HG03108 (cell line): ENCODE data around the gene MGAT4A.
"Not testable (repeated sequence)": the region's sequence is repeated elsewhere in the genome, so short reads cannot be mapped to it uniquely, and the experiment has no call there.

ENCODE experiments used
- ATAC-seq: cut with Tn5 transposase; IDR thresholded peaks from one replicate; pipeline ENCODE4 v1.9.1; 2021; ENCODE audit warnings: moderate library complexity; ENCODE audit not compliant: unreplicated experiment

Gene MGAT4A

DNA sequence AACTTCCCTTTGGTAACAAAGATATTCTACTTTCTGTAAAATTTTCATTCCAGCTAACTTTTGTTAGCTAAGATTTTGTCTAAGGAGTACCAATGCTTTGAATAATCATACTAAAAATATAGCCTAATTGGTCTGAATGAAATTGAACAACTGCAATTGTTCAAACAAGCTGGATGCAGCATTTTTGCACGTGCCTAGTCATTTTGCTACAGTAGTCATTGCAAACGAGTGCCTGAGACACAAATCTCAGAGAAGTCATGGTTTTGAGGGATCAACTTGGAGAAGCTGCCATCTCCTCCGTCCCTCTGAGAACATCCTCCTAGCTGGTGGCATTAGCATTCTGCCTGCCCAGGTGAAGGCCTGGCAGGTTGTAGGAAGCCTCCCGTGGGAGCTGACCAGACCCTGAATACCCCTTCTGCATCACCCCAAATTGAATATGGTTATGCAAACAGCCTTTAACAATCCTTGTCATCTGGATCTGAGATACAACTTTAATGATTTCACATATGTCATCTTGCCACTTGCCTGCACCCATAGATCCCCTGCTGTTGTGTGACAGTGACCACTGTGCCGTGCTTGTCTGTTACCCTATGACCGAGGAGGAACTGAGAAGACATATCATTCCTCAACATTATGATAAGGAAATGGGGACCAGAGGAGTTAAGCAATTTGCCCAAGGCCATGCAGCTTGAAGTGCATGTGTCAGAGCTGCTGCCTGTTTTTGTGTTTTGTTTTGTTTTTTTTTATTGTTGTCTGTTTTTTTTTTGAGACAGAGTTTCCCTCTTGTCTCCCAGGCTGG is 29.1 kb upstream of the MGAT4A start:
- ATAC-seq = no peak

DNA sequence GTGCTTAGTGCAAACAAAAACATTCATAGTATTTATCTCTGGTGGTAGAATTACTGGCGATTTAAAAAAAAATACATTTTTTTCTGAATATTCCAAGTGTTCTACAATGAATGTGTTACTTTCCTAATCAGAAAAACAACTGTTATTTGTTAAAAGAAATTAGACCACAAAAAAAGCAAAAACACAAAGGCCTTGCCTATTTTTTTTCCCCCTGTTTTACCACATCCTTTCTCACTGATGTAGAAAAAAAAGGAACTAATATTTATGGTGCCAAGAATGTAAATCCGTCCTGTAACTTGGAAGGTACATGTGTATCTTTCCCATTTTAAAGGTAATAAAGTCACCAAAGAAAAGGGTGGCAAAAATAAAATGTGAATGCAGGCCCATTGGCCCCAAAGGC is 28.4 kb upstream of the MGAT4A start:
- ATAC-seq = no peak

DNA sequence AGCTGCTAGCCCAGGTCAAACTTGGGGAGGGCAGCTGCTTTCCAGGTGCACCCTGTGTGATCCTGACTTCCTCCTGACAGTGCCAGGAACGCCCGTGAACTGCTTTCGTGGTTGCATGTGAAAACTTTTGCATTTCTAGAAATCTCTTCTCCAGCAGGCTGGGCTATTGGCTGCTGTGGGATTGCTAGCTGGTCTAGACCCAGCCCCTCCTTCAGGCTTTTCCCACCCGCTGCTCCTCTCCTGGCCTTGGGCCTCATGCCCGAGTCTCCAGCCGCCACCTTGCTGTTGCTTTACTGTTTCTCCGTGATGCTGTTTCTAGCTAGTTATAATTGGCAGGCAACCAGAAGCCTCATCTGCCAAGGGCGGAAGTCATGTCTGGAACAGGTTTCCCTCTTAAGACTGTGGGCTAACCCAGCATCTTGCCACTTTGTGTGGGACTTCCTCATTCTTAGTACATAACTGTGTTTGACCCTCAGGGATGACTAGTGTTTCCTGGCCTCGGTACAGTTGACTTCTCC is 27.0 kb upstream of the MGAT4A start:
- ATAC-seq = peak; percentile 85

DNA sequence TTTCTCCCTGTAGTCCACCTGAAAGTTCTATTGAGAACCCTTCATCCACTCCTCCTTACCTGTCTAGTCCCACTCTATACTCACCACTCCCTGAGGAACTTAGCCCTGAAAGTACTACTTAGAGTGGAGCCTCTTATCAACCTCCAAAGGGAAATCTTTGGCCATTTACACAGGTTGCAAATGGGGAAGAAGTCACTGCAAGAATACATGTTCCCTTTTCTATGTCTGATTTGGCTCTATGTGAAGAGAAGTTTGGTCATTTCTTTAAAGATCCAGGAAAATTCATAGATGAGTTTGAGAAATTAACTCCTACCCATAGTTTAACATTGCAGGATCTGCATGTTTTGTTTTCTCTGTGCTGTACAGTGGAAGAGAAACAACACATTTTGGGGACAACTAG is 22.9 kb upstream of the MGAT4A start:
- no peak for ATAC-seq

DNA sequence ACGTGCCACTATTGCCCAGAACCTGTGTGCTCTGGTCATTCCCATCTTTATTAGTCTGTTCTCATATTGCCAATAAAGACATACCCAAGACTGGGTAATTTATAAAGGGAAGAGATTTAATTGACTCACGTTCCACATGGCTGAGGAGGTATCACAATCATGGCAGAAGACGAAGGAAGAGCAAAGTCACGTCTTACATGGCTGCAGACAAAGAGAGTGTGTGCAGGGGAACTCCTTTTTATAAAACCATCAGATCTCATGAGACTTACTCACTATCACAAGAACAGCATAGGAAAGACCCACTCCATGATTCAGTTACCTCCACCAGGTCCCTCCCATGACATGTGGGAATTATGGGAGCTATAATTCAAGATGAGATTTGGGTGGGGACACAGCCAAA is 21.8 kb upstream of the MGAT4A start:
- not testable (repeated sequence) for ATAC-seq

DNA sequence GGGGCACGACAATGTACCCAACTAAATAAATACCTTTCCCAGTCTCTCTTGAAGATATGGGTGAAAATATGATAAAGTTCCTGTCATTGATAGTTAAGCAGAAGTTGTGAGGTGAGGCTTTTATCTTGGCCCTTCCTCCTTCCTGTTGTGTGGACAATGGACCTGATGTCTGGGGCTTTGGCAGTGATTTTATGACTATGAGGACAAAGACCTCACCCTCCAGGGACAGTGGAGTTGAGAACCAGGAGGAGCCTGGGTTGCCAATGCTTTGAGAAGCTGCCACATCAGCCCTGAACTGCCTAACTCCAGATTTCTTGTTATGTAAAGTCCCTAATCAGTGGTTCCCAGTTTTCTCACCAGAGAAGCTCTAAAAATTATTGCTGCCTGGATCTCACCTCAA is 20.8 kb upstream of the MGAT4A start:
- no peak for ATAC-seq

DNA sequence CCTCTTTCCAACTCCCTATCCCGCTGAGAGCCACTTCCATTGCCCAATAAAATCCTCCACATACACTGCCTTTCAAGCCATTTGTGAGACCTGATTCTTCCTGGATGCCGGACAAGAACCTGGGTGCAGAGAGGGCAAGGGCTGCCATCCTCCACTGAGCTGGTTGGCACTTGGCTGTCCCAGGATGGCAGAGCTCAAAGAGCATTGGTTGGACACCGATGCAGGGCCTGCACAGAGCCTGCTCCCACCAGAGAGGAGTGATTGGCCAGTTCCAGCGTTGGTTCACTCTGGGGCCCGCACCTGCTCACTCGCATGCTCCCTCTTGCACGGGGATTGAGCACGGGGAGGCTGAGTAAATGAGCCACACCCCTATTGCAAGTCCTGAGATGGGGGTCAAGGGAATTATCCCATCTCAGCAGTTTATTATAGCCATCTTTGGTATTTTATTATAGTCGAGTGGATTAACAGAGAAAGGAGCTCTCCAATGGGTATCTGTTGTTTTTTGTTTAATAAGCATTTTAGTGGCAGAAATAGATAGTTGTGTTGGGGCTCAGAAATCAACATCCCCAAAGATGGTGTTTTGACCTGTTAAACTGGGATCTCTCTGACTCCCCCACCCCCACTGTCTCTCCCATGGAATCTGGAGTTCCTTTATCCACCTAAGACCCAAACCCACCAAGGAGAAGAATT is 19.8 kb upstream of the MGAT4A start:
- ATAC-seq = no peak

DNA sequence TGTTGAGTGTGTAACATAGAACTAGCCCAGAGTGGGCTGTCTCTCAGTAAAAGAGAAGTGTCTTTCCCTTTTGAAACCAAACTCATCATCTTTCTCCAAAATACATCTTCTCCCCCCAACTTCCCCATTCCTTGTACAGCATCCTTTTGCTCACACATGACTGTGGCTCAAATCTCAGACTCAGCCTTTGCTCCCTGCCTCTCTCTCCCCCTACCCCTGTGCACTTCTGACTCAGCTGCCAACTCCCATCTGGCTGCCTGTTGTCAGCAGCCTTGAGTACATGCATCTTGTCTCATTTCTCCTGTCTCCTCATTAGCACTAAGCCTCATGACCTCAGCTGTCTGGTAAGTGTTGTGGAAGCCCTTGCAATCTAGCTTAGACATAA is 18.1 kb upstream of the MGAT4A start:
- ATAC-seq = no peak

DNA sequence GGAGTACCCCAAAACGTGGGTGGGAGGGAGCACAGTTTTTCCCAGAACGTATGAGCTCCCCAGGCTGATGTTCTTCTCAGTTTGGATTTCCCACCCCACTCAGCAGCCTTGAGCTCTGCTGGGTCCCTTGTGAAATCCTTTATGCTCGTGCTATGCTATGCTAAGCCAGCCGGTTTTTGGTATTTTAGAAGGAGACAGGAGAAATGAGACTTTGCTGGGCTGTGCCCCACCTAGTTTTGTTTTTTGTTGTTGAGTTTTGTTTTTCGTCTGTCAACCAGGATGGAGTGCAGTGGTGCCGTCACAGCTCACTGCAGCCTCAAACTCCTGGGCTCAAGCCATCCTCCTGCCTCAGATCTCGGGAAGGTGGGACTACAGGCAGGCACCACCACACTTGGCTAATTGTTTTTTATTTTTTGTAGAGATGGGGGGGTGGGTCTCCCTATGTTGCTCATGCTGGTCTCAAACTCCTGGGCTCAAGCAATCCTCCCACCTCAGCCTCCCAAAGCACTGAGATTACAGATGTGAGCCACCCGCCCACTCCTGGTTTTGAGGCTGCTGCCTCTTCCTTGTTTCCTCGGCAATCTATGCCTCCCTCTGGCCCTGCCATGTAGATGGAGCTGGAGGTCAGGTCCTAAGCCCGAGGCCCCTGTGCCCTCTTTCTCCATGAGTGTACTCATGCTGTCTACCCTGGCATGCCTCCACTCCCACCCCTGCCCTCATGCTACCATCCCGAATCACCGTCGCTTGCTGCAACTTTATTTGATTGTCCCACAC is 17.5 kb upstream of the MGAT4A start:
- ATAC-seq = no peak

DNA sequence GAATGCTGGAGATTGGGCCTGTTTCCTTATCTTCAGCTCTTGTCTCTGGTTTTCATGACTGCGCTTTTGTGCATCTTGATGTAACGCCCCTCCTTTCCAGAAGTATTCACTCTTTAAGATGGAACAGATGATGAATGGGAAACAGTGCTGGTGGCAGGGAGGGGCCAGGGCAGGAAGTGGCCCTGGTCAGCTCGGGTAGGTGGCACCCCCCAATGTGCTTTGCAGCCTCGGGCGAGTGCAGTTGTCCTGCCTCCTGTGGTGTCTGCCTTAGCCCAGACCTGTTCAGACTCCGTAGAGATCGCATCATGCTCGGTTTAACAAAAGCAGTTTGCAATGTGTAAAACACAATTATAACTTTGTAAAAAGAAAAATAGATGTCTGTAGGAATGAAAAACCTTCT is 17.0 kb upstream of the MGAT4A start:
- no peak for ATAC-seq

DNA sequence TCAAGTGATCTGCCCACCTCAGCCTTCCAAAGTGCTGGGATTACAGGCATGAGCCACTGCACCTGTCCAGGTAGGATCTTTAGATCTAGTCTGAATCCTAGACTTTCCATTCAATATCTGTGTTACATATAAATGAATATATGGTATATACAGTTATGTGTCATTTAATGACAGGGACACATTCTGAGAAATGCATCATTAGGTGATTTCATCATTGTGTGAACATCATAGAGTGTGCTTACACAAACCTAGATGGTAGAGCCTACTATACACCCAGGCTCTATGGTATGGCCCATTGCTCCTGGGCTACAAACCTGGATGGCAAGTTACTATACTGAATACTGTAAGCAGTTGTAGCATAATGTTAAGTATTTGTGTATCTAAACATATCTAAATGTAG is 15.5 kb upstream of the MGAT4A start:
- no peak for ATAC-seq

DNA sequence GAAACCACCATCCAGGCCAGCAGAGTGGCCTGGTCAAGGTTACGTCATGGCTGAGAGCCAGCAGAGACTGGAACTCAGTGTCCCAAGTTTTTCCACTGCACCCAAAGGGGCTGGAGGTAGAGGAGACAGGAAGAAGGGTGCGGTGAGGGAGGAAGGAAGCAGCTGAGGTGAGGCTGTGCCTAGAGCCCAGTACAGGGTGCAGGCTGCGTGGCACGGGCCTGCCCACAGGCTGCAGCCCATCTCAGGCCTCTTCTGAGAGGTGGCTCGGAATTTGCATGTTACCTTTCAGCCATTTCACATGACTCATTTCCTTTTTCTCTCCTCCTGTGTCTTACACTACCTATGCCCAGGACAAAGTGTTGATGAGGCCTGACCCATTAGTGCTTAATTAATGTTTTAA is 13.7 kb upstream of the MGAT4A start:
- ATAC-seq = no peak

DNA sequence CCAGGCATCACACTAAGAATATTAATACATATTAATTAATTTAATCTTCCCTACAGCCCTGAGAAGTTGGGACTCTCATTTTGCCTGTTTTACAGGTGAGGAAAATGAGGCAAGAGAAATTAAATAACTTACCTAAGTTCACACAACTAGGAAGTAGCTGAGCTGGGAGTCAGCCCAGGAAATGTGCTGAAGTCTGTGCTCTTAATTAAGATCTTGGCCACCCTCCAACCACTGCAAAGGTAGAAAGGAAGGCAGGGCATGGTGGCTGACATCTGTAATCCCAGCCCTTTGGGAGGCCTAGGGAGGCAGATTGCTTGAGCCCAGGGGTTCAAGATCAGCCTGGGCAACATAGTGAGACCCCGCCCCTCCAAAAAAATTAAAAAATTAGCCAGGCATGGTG is 12.9 kb upstream of the MGAT4A start:
- ATAC-seq = no peak

DNA sequence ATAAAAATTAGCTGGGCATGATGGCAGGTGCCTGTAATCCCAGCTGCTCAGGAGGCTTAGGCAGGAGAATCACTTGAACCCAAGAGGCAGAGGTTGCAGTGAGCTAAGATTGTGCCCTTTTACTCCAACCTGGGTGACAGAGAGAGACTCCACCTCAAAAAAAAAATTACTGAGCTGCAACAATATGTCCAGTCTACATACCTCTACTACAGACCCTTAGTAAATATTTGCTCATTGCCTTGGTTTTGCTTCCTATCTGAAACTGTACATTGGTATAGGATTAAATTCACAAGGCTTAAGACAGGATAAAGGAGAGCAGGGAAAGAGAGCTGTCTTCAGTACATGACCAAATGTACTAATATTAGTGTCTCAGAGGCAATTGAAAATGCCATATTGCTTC is 8.1 kb upstream of the MGAT4A start:
- ATAC-seq = no peak

DNA sequence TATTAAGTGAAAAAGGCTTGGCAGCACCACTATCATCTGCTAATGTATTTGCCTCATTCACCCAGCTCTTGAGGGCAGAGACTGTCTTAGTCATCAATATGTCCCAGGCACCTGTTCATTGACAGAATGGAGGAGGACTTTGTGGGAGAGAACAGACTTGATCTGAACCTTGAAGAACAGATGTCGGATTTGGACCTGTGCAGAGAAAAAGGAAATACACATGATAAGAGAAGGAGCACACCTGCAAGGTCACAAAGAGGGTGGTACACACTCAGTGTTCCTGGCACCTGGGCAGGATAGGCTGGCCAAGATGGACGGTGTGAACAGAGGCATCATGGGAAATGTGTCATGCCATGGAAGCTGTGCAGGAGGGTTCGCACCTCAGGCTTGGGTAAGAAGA is 7.4 kb upstream of the MGAT4A start:
- ATAC-seq = no peak

DNA sequence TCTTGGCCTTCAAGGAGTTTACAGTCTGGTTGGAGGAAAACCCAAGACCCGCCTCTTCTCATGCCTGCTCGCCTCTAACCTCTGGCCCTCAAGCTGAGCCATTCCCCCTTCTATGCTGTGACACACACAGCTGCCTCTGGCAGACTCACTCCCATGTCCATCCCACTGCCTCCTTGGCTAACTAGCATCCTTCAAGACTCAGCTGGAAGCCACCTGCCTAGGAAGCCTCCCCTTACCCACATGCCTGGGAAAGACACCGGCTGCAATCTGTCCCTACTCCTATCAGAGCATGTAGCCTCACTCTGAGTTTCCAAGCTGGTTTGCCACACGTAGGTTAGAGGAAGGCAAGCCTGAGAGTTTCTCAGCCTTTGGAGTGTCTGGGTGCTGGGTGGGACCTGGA is 6.9 kb upstream of the MGAT4A start:
- no peak for ATAC-seq

DNA sequence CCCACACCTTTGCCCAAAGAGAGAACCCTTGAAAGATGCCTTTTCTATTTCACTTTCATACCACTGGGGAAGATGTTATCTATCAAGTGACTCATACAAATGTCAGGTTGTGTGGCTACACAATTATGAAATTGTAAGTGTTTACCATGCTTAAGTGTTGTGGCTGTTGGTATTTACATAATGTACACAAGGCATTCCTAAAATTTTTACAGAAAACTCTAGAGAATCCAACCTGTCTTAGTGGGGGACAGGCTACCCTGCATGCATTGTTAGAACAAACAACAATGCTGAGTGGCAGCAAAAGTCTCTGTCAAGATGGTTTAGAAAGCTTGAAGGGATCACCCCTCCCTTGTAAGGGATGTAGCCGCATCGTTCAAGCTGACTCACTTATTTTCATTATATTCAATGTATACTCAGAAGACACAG is 5.5 kb upstream of the MGAT4A start:
- ATAC-seq = no peak

DNA sequence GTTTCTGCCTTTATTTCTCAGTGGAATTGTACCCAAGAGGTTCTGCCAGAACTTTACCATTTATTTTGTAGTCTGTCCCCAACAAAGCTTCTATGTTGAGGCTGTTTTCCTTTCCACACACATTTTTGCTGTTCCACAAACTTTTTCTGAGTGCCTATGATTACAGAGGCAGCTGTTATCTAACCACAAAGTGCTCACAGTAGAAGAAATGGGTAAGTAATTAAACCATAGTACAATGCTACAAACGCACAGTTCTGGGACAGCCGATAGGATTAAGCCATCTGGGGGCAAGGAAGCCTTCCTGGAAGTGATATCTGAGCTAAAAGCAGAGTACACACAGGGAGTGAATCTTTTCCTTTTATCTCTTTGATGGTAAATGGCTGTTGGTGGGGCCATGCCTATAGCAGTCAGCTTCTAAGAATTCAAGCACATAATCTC is 3.9 kb upstream of the MGAT4A start:
- no peak for ATAC-seq

DNA sequence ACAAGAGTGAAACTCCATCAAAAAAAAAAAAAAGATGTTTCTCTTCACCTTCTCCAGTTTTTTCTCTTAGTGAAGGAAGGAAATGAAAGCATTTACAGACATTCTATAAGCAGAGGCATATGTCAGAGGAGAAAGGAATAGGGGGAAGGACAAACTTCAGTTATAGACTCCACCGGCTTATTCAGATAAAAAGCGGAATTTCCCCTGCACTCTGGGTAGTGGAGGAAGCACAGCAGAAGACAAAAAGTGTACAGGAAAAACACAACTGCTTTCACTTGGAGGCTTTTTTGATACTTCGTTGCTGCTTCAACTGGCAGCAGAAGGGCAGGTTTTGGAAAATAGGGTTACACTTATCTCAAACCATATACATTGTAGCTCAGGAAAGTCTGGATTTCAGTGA is 3.2 kb upstream of the MGAT4A start:
- ATAC-seq = no peak

DNA sequence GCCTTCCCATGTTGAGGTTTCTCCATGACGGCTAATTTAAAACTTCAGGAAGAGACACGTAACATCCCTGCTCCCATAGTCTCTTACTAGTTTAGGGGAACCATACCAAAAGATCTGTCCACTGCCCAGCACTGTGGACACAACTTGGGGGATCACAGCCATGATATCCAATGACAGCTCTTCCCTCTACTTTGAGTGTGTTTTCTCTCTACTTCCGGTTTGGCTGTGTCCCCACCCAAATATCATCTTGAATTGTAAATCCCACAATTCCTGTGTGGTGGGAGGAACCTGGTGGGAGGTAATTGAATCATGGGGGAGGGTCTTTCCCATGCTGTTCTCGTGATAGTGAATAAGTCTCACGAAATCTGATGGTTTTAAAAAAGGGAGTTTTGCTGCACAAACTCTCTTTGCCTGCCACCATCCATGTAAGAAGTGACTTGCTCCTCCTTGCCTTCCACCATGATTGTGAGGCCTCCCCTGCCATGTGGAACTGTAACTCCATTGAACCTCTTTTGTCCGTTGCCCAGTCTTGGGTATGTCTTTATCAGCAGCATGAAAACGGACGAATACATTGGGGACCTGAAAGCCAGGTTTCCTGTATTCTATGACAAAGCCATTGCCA is 1.6 kb upstream of the MGAT4A start:
- ATAC-seq = no peak

DNA sequence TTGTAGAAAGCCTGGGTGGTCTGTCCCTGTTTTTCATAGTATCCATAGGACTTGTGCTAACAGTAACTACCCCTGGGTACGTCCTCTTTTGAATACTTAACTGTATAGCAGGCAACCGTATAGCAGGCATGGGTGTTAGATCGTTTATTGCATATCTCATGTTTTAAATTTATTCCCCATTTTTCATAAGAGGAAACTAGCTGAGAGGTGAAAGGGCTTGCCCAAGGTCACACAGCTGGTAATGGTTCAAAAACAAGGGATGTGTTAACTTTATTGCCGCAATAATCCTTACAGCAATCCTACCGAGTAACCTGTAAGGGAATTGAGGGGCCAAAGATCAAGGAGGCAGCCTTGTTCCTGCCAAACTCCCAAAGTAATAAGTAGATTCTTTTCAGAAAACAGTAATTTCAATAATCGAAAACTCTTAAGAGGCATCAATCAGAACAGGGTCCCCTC is 990 bp upstream of the MGAT4A start:
- no peak for ATAC-seq
